ENCODE measurements around the gene HUWE1. TPM values are rescaled to one million over a fixed set of nuclear protein-coding genes. Genes with fewer than 3 reads are reported as not detected.

HUWE1 gene
- total and polyA plus RNA-seq, 7 donors, result 34.4 to 253 (median 132) TPM

DNA sequence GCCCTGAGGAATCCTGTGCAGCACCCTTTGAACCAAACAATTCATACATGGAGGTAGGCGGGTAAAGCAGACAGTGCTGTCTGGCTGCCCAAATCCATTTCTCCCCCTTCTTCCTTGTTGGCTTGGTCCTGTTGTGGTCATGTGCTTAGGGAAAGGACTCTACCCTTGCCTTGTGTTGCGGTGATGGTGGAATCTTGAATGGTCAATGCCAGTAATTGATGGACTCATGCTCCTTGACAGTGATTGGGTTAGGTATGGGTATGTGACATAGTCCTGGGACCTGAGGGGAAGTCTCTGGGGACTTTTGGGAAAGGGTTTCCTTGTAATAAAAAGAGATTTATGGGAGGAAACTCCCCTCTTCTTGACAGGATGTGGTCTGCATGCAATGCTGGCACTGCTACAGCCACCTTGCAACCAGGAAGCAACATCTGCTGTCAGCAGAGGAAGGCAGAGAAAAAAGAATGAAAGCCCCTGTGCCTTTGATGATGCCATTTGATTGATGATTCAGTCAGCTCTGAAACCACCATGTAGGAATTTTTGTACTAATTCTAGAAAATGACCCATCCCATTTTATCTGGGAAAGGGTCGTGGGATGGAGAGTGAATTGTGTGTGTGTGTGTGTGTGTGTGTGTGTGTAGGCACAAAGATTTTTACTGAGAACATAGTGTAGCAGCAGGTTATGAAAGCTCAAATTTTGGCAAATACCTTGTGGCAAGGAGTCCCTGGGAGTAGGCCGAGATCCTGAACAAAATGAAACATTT, 30.0 kb upstream of the HUWE1 start:
- no peak overlapping the region for H3K27ac ChIP-seq
- no peaks in the 10 kb centered on the region for H3K36me3 ChIP-seq (ENCODE audit: insufficient read depth in 1 of 2, low read depth in 1 of 2)
- intact Hi-C loops (cut with DNase I), result no loop called here
- ATAC-seq (no peak), DNase-seq (no peak)
- H3K9me3 ChIP-seq, result no peaks in the 10 kb centered on the region
- H3K27me3 ChIP-seq (ENCODE audit: insufficient read depth in 3 of 3, low read length in 2 of 3), result peaks cover 0 to 6% (median 0%) of the 10 kb centered on the region in 3 donors
- TF ChIP-seq, protein P1, sequence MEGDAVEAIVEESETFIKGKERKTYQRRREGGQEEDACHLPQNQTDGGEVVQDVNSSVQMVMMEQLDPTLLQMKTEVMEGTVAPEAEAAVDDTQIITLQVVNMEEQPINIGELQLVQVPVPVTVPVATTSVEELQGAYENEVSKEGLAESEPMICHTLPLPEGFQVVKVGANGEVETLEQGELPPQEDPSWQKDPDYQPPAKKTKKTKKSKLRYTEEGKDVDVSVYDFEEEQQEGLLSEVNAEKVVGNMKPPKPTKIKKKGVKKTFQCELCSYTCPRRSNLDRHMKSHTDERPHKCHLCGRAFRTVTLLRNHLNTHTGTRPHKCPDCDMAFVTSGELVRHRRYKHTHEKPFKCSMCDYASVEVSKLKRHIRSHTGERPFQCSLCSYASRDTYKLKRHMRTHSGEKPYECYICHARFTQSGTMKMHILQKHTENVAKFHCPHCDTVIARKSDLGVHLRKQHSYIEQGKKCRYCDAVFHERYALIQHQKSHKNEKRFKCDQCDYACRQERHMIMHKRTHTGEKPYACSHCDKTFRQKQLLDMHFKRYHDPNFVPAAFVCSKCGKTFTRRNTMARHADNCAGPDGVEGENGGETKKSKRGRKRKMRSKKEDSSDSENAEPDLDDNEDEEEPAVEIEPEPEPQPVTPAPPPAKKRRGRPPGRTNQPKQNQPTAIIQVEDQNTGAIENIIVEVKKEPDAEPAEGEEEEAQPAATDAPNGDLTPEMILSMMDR (IDR thresholded peaks at IDR 0.05), result no peak
- no peak overlapping the region for H3K4me3 ChIP-seq
- WGBS, 3 donors, result 74 to 87% (median 77%) methylated on average over 4 of the region's 4 CpGs
- no peaks in the 10 kb centered on the region for H3K4me1 ChIP-seq

DNA sequence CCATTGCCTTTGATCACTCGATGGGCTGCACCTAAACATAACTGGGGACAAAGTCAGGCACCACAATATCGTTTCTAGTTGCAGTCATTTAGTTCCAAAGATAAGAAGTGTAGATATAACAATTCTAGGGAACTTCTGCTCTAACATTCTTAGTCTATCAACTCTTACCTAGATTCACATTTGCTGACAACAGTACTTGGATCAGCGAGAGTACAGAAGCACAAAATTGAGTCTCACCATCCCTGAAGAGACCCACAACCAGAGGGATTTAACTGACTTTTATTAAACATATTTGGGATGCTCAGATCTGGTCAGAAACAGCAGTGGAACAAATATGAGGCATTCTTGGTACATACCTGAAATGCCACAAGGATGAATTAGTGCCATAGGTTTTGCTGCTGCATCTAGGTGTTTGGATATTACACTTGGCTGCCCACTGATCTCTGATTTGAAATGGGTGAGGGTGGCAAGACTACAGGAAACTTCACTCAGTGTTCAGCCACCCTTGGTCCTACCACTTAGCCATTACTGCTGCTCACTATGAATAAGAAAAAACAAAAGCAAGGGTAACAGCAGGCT, 28.9 kb upstream of the HUWE1 start:
- Histone ChIP-seq H3K36me3 (ENCODE audit: insufficient read depth in 1 of 2, low read depth in 1 of 2) (no peaks in the 10 kb centered on the region), H3K27ac (no peak overlapping the region), H3K4me3 (no peak overlapping the region), H3K9me3 (no peaks in the 10 kb centered on the region), H3K27me3 (ENCODE audit: insufficient read depth in 3 of 3, low read length in 2 of 3) (peaks cover 0 to 6% (median 0%) of the 10 kb centered on the region in 3 donors), H3K4me1 (no peaks in the 10 kb centered on the region)
- ATAC-seq, result no peak
- WGBS, 3 donors, result 52 to 64% (median 63%) methylated on average over 3 of the region's 3 CpGs
- intact Hi-C loops (cut with DNase I), result no loop called here
- no peak for DNase-seq
- TF ChIP-seq, protein P1 (IDR thresholded peaks at IDR 0.05), result no peak

DNA sequence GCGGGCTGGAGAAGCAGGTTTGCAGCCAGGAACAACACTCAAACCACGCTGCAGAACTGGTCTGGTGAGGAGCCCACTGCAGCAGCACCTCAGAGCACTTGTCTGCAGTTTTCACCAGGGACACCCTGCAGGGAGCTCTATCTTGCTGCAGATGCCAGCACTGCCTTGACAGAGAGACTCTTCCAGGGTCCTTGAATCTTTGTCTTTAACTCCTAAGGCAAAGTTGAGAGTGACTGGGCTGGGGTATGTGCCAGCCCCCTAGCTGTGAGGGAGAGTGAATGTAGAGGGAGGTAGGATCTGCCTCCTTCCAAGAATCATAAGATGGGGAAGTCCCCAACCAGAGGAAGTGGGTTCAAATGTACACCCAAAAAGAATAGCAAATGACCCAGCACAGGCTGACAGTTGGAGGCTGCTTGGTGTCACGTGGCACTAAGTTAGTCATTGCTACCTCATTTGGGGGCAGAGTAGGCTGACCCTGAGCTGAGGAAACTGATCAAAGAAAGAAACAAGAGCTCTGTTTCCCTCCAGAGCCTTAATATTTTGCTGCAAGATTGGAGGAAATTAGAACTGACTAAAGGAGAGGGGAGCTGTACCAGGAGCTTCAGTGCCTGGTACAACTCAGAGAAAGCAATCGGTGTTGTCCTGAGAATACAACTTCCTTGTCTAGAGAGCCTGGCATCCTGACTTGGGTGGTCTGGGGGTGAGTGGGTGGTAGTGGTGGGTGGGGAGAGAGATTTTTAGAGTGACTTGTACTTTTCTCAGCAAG, 28.2 kb upstream of the HUWE1 start:
- DNase-seq (no peak), ATAC-seq (no peak)
- Histone ChIP-seq H3K4me3 (no peak overlapping the region), H3K4me1 (no peaks in the 10 kb centered on the region), H3K27ac (no peak overlapping the region), H3K36me3 (ENCODE audit: insufficient read depth in 1 of 2, low read depth in 1 of 2) (no peaks in the 10 kb centered on the region), H3K27me3 (ENCODE audit: insufficient read depth in 3 of 3, low read length in 2 of 3) (peaks cover 0 to 6% (median 0%) of the 10 kb centered on the region in 3 donors), H3K9me3 (no peaks in the 10 kb centered on the region)
- 31 to 49% (median 33%) methylated on average over 4 of the region's 4 CpGs for WGBS, 3 donors
- TF ChIP-seq, protein P1 (IDR thresholded peaks at IDR 0.05), result no peak
- intact Hi-C loops (cut with DNase I), result no loop called here

DNA sequence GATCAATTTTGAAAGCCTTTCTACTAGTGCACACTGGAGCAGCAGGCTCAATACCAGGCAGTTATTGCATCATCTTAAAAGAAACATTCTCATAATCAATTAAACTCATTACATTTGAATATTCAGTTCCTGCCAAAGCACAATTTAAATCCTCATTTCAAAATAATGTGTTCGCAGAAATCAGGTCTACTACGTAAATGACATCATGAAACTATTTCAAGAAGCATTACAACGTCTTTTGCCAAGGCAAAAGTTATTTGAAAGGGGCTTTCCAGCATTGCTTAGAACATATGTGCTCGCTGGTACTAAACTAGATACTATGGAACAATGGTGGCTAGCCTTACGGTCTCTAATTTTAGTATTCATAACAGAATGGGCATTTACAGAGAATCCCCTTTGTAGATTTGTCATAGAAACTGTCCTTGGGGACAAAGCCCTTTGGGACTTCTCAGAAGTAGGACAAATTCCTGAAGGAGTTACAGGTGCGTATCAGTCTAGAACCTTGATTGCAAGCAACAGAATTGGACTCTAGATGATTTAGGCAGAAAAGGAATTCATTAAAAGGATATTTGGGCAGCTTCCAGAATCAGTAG, 27.6 kb upstream of the HUWE1 start:
- Histone ChIP-seq H3K36me3 (ENCODE audit: insufficient read depth in 1 of 2, low read depth in 1 of 2) (no peaks in the 10 kb centered on the region), H3K4me1 (no peaks in the 10 kb centered on the region), H3K9me3 (no peaks in the 10 kb centered on the region), H3K4me3 (no peak overlapping the region), H3K27ac (no peak overlapping the region), H3K27me3 (ENCODE audit: insufficient read depth in 3 of 3, low read length in 2 of 3) (peaks cover 0 to 6% (median 0%) of the 10 kb centered on the region in 3 donors)
- DNase-seq (no peak), ATAC-seq (no peak)
- TF ChIP-seq, protein P1 (IDR thresholded peaks at IDR 0.05), result no peak
- intact Hi-C loops (cut with DNase I), result no loop called here
- WGBS, 3 donors, result 66 to 71% (median 69%) methylated on average over 6 of the region's 6 CpGs

Data from psoas muscle (tissue), 8 donors.